ENCODE results near the gene PLEKHB2. TPM values are rescaled to one million over a fixed set of nuclear protein-coding genes. Genes with fewer than 3 reads are reported as not detected.
"Not testable (repeated sequence)": the region's sequence is repeated elsewhere in the genome, so short reads cannot be mapped to it uniquely, and the experiment has no call there.

Gene PLEKHB2
- total RNA-seq, 4 donors from 2014 or later: 40.4 to 52.9 (median 44.7) TPM

DNA sequence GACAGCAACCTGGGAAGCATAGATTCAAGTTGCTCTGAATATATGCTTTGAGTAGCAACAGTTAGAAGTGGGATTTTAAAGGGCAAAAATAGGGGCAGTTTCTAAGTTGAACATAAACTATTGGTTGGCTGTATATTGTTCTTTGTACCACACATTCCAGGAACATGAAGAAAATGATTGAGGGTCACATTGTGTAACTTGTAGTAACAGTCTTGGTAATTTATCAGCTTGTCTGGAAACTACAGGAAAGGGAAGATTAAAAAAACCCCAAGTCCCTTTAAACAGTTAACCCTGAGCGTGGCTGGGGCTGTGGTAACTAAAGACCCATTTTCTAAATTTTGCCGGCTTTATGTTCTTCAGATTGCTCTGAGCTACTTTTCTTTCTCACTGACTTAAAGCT, 7.4 kb downstream of the PLEKHB2 start:
- peaks cover 13 to 41% (median 36%) of the 10 kb centered on the region in 4 donors for H3K4me1 ChIP-seq
- H3K36me3 ChIP-seq: peaks cover 0 to 9% (median 2%) of the 10 kb centered on the region in 4 donors
- 68% methylated on average over 2 of the region's 2 CpGs for WGBS
- intact Hi-C loops (cut with DNase I): no loop called here
- H3K27ac ChIP-seq (replicated peaks in 1 of 4): no peak overlapping the region
- TF ChIP-seq POLR2AphosphoS5 (IDR thresholded peaks at IDR 0.05) (no peak), EP300 (IDR thresholded peaks at IDR 0.05) (no peak), POLR2A (IDR thresholded peaks at IDR 0.05; ENCODE audit: low read depth) (no peak)
- TF ChIP-seq, protein P1, sequence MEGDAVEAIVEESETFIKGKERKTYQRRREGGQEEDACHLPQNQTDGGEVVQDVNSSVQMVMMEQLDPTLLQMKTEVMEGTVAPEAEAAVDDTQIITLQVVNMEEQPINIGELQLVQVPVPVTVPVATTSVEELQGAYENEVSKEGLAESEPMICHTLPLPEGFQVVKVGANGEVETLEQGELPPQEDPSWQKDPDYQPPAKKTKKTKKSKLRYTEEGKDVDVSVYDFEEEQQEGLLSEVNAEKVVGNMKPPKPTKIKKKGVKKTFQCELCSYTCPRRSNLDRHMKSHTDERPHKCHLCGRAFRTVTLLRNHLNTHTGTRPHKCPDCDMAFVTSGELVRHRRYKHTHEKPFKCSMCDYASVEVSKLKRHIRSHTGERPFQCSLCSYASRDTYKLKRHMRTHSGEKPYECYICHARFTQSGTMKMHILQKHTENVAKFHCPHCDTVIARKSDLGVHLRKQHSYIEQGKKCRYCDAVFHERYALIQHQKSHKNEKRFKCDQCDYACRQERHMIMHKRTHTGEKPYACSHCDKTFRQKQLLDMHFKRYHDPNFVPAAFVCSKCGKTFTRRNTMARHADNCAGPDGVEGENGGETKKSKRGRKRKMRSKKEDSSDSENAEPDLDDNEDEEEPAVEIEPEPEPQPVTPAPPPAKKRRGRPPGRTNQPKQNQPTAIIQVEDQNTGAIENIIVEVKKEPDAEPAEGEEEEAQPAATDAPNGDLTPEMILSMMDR (IDR thresholded peaks at IDR 0.05): no peak
- no peak for DNase-seq (ENCODE audit: extremely low spot score)
- no peak overlapping the region for H3K4me3 ChIP-seq
- no peaks in the 10 kb centered on the region for H3K9me3 ChIP-seq
- no peaks in the 10 kb centered on the region for H3K27me3 ChIP-seq

DNA sequence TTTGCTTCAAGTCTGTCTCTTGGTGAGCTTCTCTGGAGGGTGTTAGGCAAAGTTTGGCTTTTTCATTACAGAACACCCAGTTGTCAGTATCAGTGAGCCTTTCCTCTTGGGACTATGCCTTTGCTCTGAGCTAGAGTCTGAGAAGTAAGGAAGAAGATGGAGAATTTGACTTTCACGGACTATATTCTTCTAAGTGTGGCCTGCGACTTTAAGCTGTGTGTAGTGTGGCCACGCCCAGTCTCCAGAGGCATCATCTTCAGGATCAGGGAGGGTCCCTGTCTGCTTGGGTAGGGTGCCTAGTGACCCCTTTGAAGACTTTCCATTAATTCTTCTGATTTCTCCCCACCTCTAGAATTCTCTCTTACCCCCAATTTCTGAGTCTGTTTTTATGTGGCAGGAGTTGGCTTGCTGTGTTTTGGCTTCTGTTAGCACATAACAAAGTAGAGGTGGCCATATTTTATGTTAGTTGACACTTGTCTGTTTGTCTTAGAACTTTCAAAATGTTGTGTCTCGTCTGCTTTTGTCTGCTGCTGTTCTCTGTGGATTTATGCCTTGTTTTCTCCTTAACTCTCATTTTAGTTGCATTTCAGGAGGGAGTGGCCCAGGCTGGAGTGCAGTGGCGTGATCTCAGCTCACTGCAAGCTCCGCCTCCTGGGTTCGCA, 8.6 kb downstream of the PLEKHB2 start:
- intact Hi-C loops (cut with DNase I): no loop called here
- peaks cover 13 to 33% (median 32%) of the 10 kb centered on the region in 4 donors for H3K4me1 ChIP-seq
- WGBS: 91% methylated on average over 7 of the region's 7 CpGs
- no peak for DNase-seq (ENCODE audit: extremely low spot score)
- no peaks in the 10 kb centered on the region for H3K9me3 ChIP-seq
- H3K36me3 ChIP-seq: peaks cover 0 to 9% (median 2%) of the 10 kb centered on the region in 4 donors
- no peaks in the 10 kb centered on the region for H3K27me3 ChIP-seq
- no peak for TF ChIP-seq EP300 (IDR thresholded peaks at IDR 0.05)
- no peak for TF ChIP-seq POLR2A (IDR thresholded peaks at IDR 0.05; ENCODE audit: low read depth)
- TF ChIP-seq, protein P1 (IDR thresholded peaks at IDR 0.05): no peak
- TF ChIP-seq POLR2AphosphoS5 (IDR thresholded peaks at IDR 0.05): no peak
- H3K4me3 ChIP-seq: no peak overlapping the region
- H3K27ac ChIP-seq (replicated peaks in 1 of 4): no peak overlapping the region

GRCh38 chr2:131114950-131115349, 9.8 kb downstream of the PLEKHB2 start:
- intact Hi-C loops (cut with DNase I); H3K4me3 ChIP-seq; H3K9me3 ChIP-seq; H3K36me3 ChIP-seq; DNase-seq (ENCODE audit: extremely low spot score); H3K27me3 ChIP-seq; H3K27ac ChIP-seq (replicated peaks in 1 of 4): not testable (repeated sequence)
- H3K4me1 ChIP-seq: peaks cover 13 to 33% (median 32%) of the 10 kb centered on the region in 4 donors
- WGBS: 93% methylated on average over 3 of the region's 3 CpGs

GRCh38 chr2:131115752-131116151, 10.6 kb downstream of the PLEKHB2 start:
- no peaks in the 10 kb centered on the region for H3K9me3 ChIP-seq
- TF ChIP-seq EP300 (IDR thresholded peaks at IDR 0.05) (no peak), POLR2A (IDR thresholded peaks at IDR 0.05; ENCODE audit: low read depth) (no peak), POLR2AphosphoS5 (IDR thresholded peaks at IDR 0.05) (no peak)
- TF ChIP-seq, protein P1 (IDR thresholded peaks at IDR 0.05): no peak
- intact Hi-C loops (cut with DNase I): no loop called here
- H3K4me1 ChIP-seq: peaks cover 13 to 33% (median 32%) of the 10 kb centered on the region in 4 donors
- DNase-seq (ENCODE audit: extremely low spot score): no peak
- peaks cover 0 to 9% (median under 1%) of the 10 kb centered on the region in 4 donors for H3K36me3 ChIP-seq
- no peaks in the 10 kb centered on the region for H3K27me3 ChIP-seq
- no peak overlapping the region for H3K4me3 ChIP-seq
- H3K27ac ChIP-seq (replicated peaks in 1 of 4): no peak overlapping the region

DNA sequence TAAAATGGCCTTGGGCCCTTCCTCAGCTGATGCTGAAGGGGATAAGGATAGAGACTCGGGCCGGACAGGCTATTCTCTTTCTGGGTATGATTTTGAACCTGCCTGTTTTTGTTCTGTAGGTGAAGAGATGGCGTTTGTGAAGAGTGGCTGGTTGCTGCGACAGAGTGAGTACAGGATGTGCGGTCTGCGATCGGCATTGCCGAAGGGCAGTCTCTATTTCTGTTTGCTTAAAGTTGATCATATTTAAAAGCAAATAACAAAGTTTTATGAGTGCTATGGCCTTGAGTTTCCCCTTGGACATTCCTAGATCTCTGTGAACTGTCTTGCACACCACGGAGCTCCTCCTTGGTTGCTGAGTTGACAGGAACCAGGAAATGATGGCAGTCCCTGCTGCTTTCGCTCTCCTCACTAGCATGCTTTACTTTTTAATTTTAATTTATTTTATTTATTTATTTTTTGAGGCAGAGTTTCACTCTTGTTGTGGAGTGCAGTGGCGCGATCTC, 15.7 kb downstream of the PLEKHB2 start:
- Histone ChIP-seq H3K4me1 (no peaks in the 10 kb centered on the region), H3K27ac (replicated peaks in 1 of 4) (no peak overlapping the region), H3K36me3 (peaks cover 2 to 29% (median 15%) of the 10 kb centered on the region in 4 donors), H3K27me3 (no peaks in the 10 kb centered on the region), H3K4me3 (no peak overlapping the region), H3K9me3 (no peaks in the 10 kb centered on the region)
- intact Hi-C loops (cut with DNase I): no loop called here
- no peak for DNase-seq (ENCODE audit: extremely low spot score)
- TF ChIP-seq EP300 (IDR thresholded peaks at IDR 0.05) (no peak), POLR2A (IDR thresholded peaks at IDR 0.05; ENCODE audit: low read depth) (no peak), POLR2AphosphoS5 (IDR thresholded peaks at IDR 0.05) (no peak)
- TF ChIP-seq, protein P1 (IDR thresholded peaks at IDR 0.05): no peak
- WGBS: 95% methylated on average over 12 of the region's 12 CpGs

Measured in esophagus muscularis mucosa (tissue), 4 donors.